Eye (tissue), 1 donor: ENCODE data around the gene USP9Y.
A peak's percentile ranks its signal among the peaks of the same experiment; 100 is the strongest.
"Not testable (repeated sequence)": the region's sequence is repeated elsewhere in the genome, so short reads cannot be mapped to it uniquely, and the experiment has no call there.

ENCODE experiments used
- DNase-seq: peaks from one replicate; pipeline ENCODE4 v3.0.0-alpha.2; 2015

The USP9Y gene, protein sequence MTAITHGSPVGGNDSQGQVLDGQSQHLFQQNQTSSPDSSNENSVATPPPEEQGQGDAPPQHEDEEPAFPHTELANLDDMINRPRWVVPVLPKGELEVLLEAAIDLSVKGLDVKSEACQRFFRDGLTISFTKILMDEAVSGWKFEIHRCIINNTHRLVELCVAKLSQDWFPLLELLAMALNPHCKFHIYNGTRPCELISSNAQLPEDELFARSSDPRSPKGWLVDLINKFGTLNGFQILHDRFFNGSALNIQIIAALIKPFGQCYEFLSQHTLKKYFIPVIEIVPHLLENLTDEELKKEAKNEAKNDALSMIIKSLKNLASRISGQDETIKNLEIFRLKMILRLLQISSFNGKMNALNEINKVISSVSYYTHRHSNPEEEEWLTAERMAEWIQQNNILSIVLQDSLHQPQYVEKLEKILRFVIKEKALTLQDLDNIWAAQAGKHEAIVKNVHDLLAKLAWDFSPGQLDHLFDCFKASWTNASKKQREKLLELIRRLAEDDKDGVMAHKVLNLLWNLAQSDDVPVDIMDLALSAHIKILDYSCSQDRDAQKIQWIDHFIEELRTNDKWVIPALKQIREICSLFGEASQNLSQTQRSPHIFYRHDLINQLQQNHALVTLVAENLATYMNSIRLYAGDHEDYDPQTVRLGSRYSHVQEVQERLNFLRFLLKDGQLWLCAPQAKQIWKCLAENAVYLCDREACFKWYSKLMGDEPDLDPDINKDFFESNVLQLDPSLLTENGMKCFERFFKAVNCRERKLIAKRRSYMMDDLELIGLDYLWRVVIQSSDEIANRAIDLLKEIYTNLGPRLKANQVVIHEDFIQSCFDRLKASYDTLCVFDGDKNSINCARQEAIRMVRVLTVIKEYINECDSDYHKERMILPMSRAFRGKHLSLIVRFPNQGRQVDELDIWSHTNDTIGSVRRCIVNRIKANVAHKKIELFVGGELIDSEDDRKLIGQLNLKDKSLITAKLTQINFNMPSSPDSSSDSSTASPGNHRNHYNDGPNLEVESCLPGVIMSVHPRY (N-terminal part only)

DNA sequence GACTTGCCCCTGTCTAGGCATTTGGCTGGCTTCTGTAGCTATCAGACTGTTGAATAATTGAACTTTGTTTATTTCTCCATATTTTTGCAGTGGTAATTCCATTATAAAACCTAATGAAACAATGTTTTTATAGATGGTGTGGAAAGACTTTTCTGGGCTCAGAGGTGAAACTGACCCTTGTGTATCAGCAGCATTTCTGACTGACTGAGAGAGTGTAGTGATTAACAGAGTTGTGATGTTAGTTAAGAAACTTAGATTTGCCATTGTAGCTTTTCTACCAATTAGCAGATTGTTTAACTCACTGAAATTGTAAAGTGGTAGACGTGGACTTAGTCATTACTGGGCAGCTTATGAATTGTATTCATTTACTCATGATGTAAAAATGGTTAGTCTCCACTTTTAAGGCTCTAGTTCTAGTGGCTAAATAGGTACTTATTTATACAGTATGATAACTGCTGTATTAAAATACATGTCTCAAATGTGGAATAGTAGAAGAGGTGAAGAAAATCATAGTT lies at the start of gene USP9Y:
TSS of gene USP9Y (plus strand) at position 51 of the 515 bp plus-strand sequence. CDS start 8,217 bp downstream, outside the sequence.
- no peak for DNase-seq

- no peak for DNase-seq
Measured at GRCh38 chrY:12651621-12652036, 49.4 kb upstream of the USP9Y start.

- DNase-seq: peak; percentile 87
Measured at GRCh38 chrY:12661745-12662681, 39.0 kb upstream of the USP9Y start.

DNA sequence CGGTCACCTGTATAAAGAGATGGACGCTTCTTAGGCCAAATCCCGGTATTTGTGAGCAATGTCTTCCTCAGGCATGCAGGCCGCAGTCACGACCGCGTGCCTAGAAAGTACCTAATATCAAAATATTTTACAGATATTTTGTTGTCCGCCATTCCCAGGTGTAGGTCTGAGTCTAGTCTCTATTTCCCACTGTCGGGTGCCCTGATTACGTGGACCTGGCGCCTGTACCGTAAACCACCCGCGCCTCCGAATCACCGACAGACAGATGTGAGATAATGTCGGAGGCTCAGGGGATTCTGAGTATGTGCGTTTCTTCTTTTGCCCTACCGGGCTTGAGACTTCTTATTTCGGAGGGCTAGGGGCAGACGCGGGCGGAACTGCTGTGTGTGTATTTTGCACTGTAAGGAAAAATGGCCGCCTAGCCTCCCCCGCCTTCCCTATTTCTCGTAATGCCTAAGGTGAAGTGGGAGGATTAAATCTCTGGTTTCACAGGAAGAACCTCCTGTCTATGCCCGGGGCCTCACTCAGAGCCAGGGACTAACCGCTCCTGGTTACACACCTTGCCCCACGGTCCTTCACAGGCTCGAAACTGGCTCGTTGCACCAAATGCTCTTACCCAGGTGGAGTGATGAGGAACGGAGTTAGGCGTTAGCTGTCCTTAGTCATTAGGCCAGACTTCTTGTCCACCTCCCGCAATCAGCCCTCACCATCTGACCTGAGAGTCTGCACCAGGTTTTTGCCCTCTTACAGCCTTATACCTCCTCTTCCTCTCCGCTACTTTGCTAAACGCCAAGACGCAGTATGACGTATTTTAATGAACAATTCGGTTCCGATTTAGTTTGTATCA lies 38.1 kb upstream of the USP9Y start:
- peak; percentile 63 for DNase-seq

- DNase-seq: not testable (repeated sequence)
Measured at GRCh38 chrY:12663845-12664244, 37.2 kb upstream of the USP9Y start.

- DNase-seq: no peak
Measured at GRCh38 chrY:12678111-12678510, 22.9 kb upstream of the USP9Y start.

DNA sequence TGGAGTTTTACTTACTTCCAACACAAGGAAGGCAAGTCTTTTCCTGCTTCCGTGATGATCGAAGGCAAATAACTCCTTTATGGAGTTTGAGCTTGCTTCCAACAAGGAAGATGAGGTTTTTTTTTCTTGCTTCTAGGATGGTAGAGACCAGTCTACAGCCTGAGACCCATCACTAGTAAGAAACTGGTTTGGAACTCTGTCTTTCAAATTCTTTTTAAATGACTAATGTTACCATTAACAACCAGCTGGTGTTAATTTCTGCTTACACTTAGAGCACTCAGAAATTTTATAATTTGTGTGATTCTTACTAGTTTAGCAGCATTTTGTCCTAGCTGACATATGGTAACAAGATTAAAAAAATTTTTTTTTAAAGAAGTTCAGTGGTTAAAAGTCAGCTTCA lies 19.5 kb upstream of the USP9Y start:
- no peak for DNase-seq

- DNase-seq: no peak
Measured at GRCh38 chrY:12688337-12688736, 12.7 kb upstream of the USP9Y start.

DNA sequence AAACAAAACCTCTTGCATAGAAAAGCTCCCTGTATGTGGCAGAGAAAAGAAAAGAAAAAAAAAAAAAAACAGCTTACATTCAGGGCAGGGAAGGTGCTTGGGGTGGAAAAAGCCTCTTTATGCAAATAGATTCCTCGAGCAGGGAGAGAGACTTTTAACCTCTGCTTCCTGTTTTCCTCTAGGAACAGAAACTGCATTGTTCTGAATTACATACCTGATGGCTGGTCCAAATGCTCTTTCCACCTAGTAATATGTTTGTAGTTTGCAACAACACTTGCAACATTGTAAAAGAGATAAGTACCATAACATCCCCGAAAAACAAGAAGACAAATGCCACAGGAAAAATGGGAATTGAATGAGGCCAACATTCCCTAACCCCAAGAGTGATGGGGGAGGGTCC lies 944 bp upstream of the USP9Y start:
- no peak for DNase-seq

GRCh38 chrY:12702174-12702573 lies 1.1 kb downstream of the USP9Y start:
- DNase-seq: no peak

DNA sequence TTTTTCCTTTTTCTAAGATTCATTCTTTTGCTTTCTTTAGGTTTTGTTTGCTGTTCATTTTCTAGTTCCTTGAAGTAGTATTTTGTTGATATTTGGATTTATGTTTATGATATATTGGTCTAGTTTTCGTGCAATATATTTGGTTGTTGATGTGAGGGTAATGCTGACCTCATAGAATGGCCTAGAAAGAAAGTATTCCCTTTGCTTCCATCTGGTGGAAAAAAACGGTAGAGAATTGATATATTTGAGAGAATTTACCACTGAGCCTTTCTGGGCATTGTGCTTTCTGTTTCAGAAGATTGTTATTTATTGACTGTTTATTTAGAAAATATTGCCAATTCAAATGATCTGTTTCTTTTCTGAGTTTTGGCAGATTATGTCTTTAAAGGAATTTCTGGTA lies 9.4 kb downstream of the USP9Y start:
- no peak for DNase-seq

DNA sequence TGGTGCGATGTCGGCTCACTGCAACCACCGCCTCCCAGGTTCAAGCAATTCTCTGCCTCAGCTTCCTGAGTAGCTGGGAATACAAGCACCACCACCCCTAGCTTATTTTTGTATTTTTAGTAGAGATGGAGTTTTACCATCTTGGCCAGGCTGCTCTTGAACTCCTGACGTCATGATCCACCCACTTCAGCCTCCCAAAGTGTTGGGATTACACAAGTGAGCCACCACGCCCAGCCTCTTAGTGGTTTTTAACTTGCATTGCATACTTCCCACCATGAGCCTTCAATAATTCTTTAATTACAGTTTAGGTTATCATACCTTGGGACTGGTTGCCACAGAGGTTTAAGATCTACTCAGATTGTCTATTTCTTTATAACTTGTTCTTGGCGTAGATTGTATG lies 14.3 kb downstream of the USP9Y start:
- DNase-seq: no peak

- no peak for DNase-seq
Measured at GRCh38 chrY:12729746-12730145, 28.7 kb downstream of the USP9Y start.

GRCh38 chrY:12733625-12734024 lies 32.6 kb downstream of the USP9Y start:
- DNase-seq: no peak

DNA sequence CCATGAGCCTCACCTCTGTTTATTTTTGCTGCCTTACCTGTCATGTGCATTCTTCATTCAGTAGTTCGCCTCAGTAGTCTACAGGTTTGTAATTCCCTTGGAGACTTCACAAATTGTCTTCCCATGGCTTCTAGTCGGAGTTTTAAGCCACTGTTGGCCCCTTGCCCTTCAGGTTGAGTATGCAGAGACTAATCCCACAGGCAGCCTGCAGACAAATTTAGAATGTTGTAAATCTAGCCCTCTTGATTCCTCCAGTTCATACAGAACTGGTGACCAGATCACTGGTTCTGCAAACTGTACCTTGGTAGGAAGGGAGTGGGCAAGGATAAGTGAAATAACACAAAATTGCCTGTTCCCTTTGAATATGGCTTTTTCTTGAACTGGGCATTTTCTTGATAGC lies 33.0 kb downstream of the USP9Y start:
- DNase-seq: peak; percentile 1

DNA sequence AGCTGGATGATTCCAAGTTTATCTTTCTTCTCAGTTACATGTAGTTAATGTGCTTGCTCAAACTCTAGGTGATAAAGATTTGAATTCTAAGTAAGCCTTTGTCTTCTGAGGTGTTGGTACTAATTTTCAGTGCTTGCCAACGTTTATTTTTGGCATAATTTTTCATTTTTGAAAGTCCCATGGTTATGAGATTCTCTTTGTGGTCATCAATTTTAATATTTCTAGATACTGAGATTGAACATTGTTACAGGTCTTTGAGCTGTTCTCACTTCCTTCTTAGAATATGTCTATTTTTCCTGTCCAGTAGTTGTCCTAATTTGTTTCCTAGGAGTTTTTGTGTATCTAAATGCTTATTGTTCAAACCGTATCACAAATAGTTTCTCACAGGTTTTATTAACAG lies 40.4 kb downstream of the USP9Y start:
- DNase-seq: no peak

GRCh38 chrY:12742725-12743124 lies 41.7 kb downstream of the USP9Y start:
- DNase-seq: no peak

GRCh38 chrY:12744091-12744490 lies 43.1 kb downstream of the USP9Y start:
- no peak for DNase-seq

DNA sequence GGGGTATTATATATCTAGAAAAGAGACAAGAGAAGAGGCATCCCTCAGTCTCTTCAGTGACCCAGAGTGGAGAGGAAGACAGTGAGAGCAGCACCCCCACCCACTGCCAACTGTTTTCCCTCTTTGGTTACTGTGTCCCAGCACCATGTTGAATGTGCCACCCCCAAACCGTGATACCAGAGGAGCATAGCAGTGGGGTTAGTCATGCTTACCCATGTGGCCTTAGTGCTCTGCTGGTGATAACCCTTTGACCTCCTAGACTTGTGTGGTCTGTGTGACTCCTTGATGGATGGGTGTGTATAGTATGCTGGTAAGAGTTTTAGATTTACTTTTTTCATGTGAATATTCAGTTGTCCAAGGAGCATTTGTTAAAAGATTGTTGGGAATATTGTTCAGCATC lies 48.3 kb downstream of the USP9Y start:
- DNase-seq: no peak

- DNase-seq: no peak
Measured at GRCh38 chrY:12752856-12753255, 51.8 kb downstream of the USP9Y start.

DNA sequence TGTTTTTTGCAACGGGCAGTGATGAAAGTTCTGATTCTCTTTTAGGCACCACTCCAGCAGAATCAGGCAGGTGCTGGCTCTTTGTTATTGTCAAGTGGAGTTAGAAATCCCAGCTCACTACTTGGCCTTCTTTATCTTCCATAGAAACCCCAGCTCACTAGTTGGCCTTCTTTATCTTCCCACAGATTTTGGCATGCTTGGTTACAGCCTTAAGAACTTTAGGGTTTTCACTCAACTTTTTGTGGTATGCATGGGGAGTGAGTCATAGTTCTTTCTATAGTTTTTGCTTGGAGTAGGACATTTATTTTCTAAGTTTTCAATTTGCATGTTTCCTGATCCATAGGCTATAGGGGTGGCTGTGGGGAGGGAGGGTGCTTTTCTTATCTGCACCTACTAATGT lies 55.0 kb downstream of the USP9Y start:
- DNase-seq: no peak
